ENCODE data around the gene DDX5.
A peak's percentile ranks its signal among the peaks of the same experiment; 100 is the strongest.
"Not testable (repeated sequence)": the region's sequence is repeated elsewhere in the genome, so short reads cannot be mapped to it uniquely, and the experiment has no call there.

Gene DDX5

GRCh38 chr17:64506576-64507412 is 705 bp upstream of the DDX5 start, which contains the start of gene CEP95:
Gene CEP95, plus strand, starts transcription at chr17:64506977. Its CDS starts 121 bp downstream, at chr17:64507098.
- peak; percentile 97 for DNase-seq

GRCh38 chr17:64505340-64506200 is 519 bp downstream of the DDX5 start:
- DNase-seq, result peak; percentile 68

GRCh38 chr17:64504769-64505339 is 1.2 kb downstream of the DDX5 start:
- no peak for DNase-seq

GRCh38 chr17:64503821-64504768 is 2.0 kb downstream of the DDX5 start:
- DNase-seq, result no peak

- no peak for DNase-seq
Measured at GRCh38 chr17:64503341-64503740, 2.7 kb downstream of the DDX5 start.

GRCh38 chr17:64502809-64503208 is 3.3 kb downstream of the DDX5 start:
- no peak for DNase-seq

GRCh38 chr17:64502021-64502420 is 4.1 kb downstream of the DDX5 start:
- DNase-seq, result no peak

GRCh38 chr17:64500862-64501765 is 5.0 kb downstream of the DDX5 start:
- DNase-seq, result no peak

GRCh38 chr17:64500487-64500859 is 5.6 kb downstream of the DDX5 start:
- DNase-seq, result no peak

GRCh38 chr17:64499805-64500486 is 6.1 kb downstream of the DDX5 start:
- no peak for DNase-seq

GRCh38 chr17:64498308-64499203 is 7.5 kb downstream of the DDX5 start:
- DNase-seq, result no peak

GRCh38 chr17:64497565-64498035 is 8.5 kb downstream of the DDX5 start:
- DNase-seq, result peak; percentile 56

GRCh38 chr17:64496786-64497564 is 9.1 kb downstream of the DDX5 start, which contains the start of gene POLG2:
Gene POLG2, minus strand, starts transcription at chr17:64497054. Its CDS starts 86 bp downstream, at chr17:64496968.
- peak; percentile 92 for DNase-seq

- no peak for DNase-seq
Measured at GRCh38 chr17:64496348-64496785, 9.7 kb downstream of the DDX5 start.

- DNase-seq, result not testable (repeated sequence)
Measured at GRCh38 chr17:64495300-64495699, 10.8 kb downstream of the DDX5 start.

- DNase-seq, result no peak
Measured at GRCh38 chr17:64494121-64494520, 12.0 kb downstream of the DDX5 start.

GRCh38 chr17:64492481-64493109 is 13.5 kb downstream of the DDX5 start:
- no peak for DNase-seq

- DNase-seq, result no peak
Measured at GRCh38 chr17:64491994-64492393, 14.1 kb downstream of the DDX5 start.
